Neural progenitor cell (in vitro differentiated cells): Measurements from ENCODE around the gene RFX3. TPM values are rescaled to one million over a fixed set of nuclear protein-coding genes. Genes with fewer than 3 reads are reported as not detected.

Experiments used
- DNase-seq: peaks from one replicate; pipeline ENCODE4 v3.0.0-alpha.2; 2016; ENCODE audit warnings: low spot score
- H2AFZ ChIP-seq: fragments of 200-600 bp; sonication (generic); replicated peaks from 2 replicates; pipeline ENCODE4 v1.6.1; 2016; ENCODE audit warnings: antibody characterized with exemption
- H3F3A ChIP-seq: fragments of 200-600 bp; sonication (generic); 2 replicates; pipeline ENCODE4 v1.6.1; 2016; ENCODE audit warnings: antibody characterized with exemption, low read depth
- H3K27ac ChIP-seq: fragments of 200-600 bp; sonication (generic); 2 replicates; pipeline ENCODE4 v1.5.1; 2016; ENCODE audit warnings: mild to moderate bottlenecking
- H3K27me3 ChIP-seq: fragments of 200-600 bp; sonication (generic); 2 replicates; pipeline ENCODE4 v1.6.1; 2016; ENCODE audit warnings: mild to moderate bottlenecking, moderate library complexity
- H3K36me3 ChIP-seq: fragments of 200-600 bp; sonication (generic); 2 replicates; pipeline ENCODE4 v1.5.1; 2016
- H3K4me1 ChIP-seq: fragments of 200-600 bp; sonication (generic); 2 replicates; pipeline ENCODE4 v1.6.1; 2016; ENCODE audit warnings: mixed run types
- H3K4me2 ChIP-seq: fragments of 200-600 bp; sonication (generic); 2 replicates; pipeline ENCODE4 v1.6.1; 2016
- H3K4me3 ChIP-seq: fragments of 200-600 bp; sonication (generic); 2 replicates; pipeline ENCODE4 v1.5.1; 2016
- H3K79me2 ChIP-seq: fragments of 200-600 bp; sonication (generic); 2 replicates; pipeline ENCODE4 v1.6.1; 2016; ENCODE audit warnings: low read depth
- H3K9ac ChIP-seq: fragments of 200-600 bp; sonication (generic); 2 replicates; pipeline ENCODE4 v1.6.1; 2016
- H3K9me3 ChIP-seq: fragments of 200-600 bp; sonication (generic); 2 replicates; pipeline ENCODE4 v1.5.1; 2016; ENCODE audit warnings: low read depth
- H4K20me1 ChIP-seq: fragments of 200-600 bp; sonication (generic); 2 replicates; pipeline ENCODE4 v1.6.1; 2016; ENCODE audit warnings: low read depth
- H3K27ac Mint-ChIP-seq: 3 replicates; pipeline ENCODE4 v1.8.0; 2021; ENCODE audit warnings: mixed read lengths
- H3K27me3 Mint-ChIP-seq: 2 replicates; pipeline ENCODE4 v1.8.0; 2022; ENCODE audit warnings: low read depth, mild to moderate bottlenecking, inconsistent platforms, moderate library complexity, mixed read lengths; ENCODE audit not compliant: insufficient read depth
- H3K36me3 Mint-ChIP-seq: 3 replicates; pipeline ENCODE4 v1.8.0; 2021; ENCODE audit warnings: mixed read lengths
- H3K4me1 Mint-ChIP-seq: 3 replicates; pipeline ENCODE4 v1.8.0; 2021; ENCODE audit warnings: mixed read lengths
- H3K4me3 Mint-ChIP-seq: 3 replicates; pipeline ENCODE4 v1.8.0; 2021; ENCODE audit warnings: mild to moderate bottlenecking, moderate library complexity, mixed read lengths
- H3K9me3 Mint-ChIP-seq: 3 replicates; pipeline ENCODE4 v1.8.0; 2020; ENCODE audit warnings: mixed read lengths
- CTCF ChIP-seq: fragments of 200-600 bp; sonication (generic); IDR thresholded peaks from 2 replicates; pipeline ENCODE4 v1.5.1; 2017; ENCODE audit warnings: antibody characterized with exemption, mild to moderate bottlenecking
- EZH2 ChIP-seq: fragments of 200-600 bp; sonication (generic); IDR thresholded peaks from 2 replicates; pipeline ENCODE4 v1.6.1; 2017; ENCODE audit warnings: antibody characterized with exemption, mild to moderate bottlenecking, moderate library complexity
- EZH2phosphoT487 ChIP-seq: fragments of 200-600 bp; sonication (generic); IDR thresholded peaks from 2 replicates; pipeline ENCODE4 v1.6.1; 2017; ENCODE audit warnings: antibody characterized with exemption
- total RNA-seq: library from RNA; depleted of rRNA; stranded (reverse); fragments of >200 nt; gene quantifications from 2 replicates; pipeline ENCODE4 v1.2.3, GENCODE V29; 2015; ENCODE audit warnings: low replicate concordance

RFX3 gene
- total RNA-seq, 1 donor from 2014 or later = 39.6 TPM

- DNase-seq = no peak
- Mint-ChIP-seq H3K9me3 (peaks cover 13% of the 10 kb centered on the region), H3K27me3 (no peaks in the 10 kb centered on the region), H3K36me3 (peaks cover 19% of the 10 kb centered on the region), H3K4me1 (peaks cover 50% of the 10 kb centered on the region), H3K27ac (peak overlapping the region; percentile 31), H3K4me3 (no peak overlapping the region)
- peak overlapping the region; percentile 59 for H3K4me2 ChIP-seq
- H3K79me2 ChIP-seq = peaks cover 91% of the 10 kb centered on the region
- H3K36me3 ChIP-seq = no peaks in the 10 kb centered on the region
- H3K9ac ChIP-seq = no peak overlapping the region
- no peaks in the 10 kb centered on the region for H3K9me3 ChIP-seq
- H3K27ac ChIP-seq = peak overlapping the region; percentile 66
- H2AFZ ChIP-seq = no peak overlapping the region
- H3K4me1 ChIP-seq = peaks cover 30% of the 10 kb centered on the region
- H4K20me1 ChIP-seq = peaks cover 17% of the 10 kb centered on the region
- H3K4me3 ChIP-seq = no peak overlapping the region
- no peaks in the 10 kb centered on the region for H3K27me3 ChIP-seq
- peaks cover 8% of the 10 kb centered on the region for H3F3A ChIP-seq
- TF ChIP-seq EZH2phosphoT487 (no peak), CTCF (no peak), EZH2 (no peak)
Observed at GRCh38 chr9:3468421-3469205, 57.2 kb downstream of the RFX3 start.

DNA sequence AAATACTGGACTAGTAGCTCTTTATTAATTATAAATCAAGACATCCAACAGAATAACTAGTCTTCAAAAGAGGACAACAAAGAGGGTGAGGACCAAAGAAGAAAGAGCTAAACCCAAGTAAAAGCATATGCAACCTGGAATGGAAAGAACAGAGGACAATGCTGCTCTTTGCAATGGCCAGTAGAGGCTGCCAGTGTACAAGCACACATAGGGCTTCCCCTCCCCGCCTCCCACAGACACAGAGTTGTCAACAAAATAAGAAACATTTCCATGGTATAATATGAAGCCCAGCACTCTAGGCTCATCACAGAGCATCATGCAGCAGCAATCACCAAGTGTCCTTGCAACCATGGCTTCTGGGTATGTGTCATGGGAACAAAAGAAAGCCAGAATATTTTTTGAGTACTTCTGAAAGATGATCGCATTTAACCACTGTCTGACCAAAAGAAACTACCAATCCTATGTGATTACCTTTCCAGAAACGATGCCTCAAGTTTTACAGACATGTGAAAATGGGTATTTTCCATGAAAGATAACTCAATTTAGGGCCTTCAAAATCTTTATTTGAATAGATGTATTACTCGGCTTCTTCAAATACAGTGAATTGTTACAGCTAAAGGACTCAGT lies 58.1 kb downstream of the RFX3 start:
- H3K9me3 Mint-ChIP-seq = peaks cover 20% of the 10 kb centered on the region
- Histone ChIP-seq H3K4me2 (peak overlapping the region; percentile 59), H3K27ac (peak overlapping the region; percentile 66)

DNA sequence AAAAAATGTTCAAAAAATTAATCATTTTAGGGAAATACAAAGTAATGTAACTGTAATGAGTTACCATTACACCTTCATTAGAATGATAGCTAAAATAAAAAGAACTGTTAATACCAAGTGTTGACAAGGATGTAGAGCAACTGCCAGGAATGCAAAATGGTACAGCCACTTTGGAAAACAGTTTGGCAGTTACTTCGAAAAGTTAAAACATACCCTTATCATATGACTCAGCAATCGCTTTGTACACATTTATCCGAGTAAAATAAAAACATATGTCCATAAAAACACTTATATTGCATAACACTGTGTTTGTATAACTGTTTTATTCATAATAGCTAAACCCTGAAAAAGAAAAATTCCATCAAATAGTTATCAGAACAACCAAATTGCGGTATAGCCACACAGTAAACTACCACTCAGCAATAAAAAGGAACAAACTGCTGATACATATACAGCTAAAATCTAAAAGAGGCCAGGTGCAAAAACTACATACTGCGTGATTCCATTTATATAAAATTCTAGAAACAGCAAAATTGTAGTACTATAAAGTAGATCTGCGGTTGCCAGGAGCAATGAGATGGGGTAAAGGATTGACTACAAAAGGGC lies 61.7 kb downstream of the RFX3 start:
- peaks cover 23% of the 10 kb centered on the region for H3K36me3 Mint-ChIP-seq
- H3K4me3 Mint-ChIP-seq = no peak overlapping the region
- Histone ChIP-seq H3K4me2 (no peak overlapping the region), H3K79me2 (peaks cover 82% of the 10 kb centered on the region), H3K4me3 (no peak overlapping the region), H3F3A (peaks cover 8% of the 10 kb centered on the region), H3K4me1 (peaks cover 19% of the 10 kb centered on the region), H3K36me3 (peaks cover 5% of the 10 kb centered on the region), H2AFZ (no peak overlapping the region), H3K9me3 (no peaks in the 10 kb centered on the region), H3K27me3 (no peaks in the 10 kb centered on the region), H4K20me1 (peaks cover 17% of the 10 kb centered on the region), H3K9ac (no peak overlapping the region), H3K27ac (no peak overlapping the region)
- H3K4me1 Mint-ChIP-seq = peaks cover 20% of the 10 kb centered on the region
- H3K9me3 Mint-ChIP-seq = peaks cover 21% of the 10 kb centered on the region
- DNase-seq = no peak
- no peak overlapping the region for H3K27ac Mint-ChIP-seq
- no peaks in the 10 kb centered on the region for H3K27me3 Mint-ChIP-seq
- TF ChIP-seq EZH2 (no peak), CTCF (no peak), EZH2phosphoT487 (no peak)

More for the DNA sequence above, 58.1 kb downstream of the RFX3 start:
- Mint-ChIP-seq H3K27me3 (no peaks in the 10 kb centered on the region), H3K36me3 (peaks cover 26% of the 10 kb centered on the region), H3K4me3 (no peak overlapping the region), H3K27ac (peak overlapping the region; percentile 54), H3K4me1 (peaks cover 41% of the 10 kb centered on the region)
- no peak for TF ChIP-seq EZH2phosphoT487
- peak; percentile 83 for TF ChIP-seq CTCF
- Histone ChIP-seq H4K20me1 (peaks cover 17% of the 10 kb centered on the region), H3K4me1 (peaks cover 21% of the 10 kb centered on the region), H3K36me3 (peaks cover 5% of the 10 kb centered on the region), H3K4me3 (no peak overlapping the region), H3F3A (peaks cover 8% of the 10 kb centered on the region), H3K79me2 (peaks cover 91% of the 10 kb centered on the region), H2AFZ (no peak overlapping the region), H3K27me3 (no peaks in the 10 kb centered on the region), H3K9me3 (no peaks in the 10 kb centered on the region), H3K9ac (no peak overlapping the region)
- peak; percentile 82 for DNase-seq
